ENCODE measurements around the gene ACOT8. TPM values are rescaled to one million over a fixed set of nuclear protein-coding genes. Genes with fewer than 3 reads are reported as not detected.

Gene ACOT8
- total and polyA plus RNA-seq, 2 donors (not counting 1 experiment from before 2014, with no cell fraction given) = 32.4 to 64.7 TPM

DNA sequence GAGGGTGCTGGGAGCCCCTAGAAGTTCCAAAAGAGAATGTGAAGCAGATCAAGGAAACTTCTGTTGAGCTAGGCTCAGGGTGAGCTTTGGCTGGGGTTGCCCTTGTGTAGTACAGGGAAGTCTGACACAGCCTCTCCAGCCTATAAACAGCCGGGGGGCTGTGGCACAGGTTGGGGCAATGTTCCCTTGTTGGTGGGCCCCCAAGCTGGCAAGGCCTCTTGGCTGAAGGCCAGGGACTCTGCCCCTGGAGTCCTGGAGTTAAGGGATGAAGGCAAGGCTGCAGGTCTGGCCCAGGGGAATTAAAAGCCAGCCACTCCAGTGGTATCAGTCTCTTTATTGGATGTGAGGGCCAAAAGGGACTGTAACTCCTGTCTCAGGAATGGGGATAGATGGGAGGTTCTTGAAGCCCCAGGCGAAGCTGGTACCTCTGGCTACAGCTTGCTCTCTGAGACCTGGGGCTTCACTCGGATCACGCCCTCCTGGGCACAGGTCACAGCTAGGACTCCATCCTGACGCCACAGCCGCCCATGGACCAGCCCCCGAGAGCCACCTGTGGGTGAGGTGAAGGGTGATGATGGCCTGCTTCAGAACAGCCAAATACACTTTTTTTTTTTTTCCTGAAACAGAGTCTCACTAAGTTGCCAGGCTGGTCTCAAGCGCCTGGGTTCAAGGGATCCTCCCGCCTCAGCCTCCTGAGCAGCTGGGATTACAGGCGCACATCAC lies 15.6 kb downstream of the ACOT8 start:
- H3K9ac ChIP-seq (ENCODE audit: low read length) = no peak overlapping the region
- H3K4me3 ChIP-seq (ENCODE audit: control extremely low read depth in 1 of 5, extremely low read depth in 1 of 5, insufficient read depth in 1 of 5, low read depth in 2 of 5, low read length in 4 of 5) = peak overlapping the region in 1 of 5 experiments; percentile 20
- Mint-ChIP-seq H3K4me3 (peak overlapping the region; percentile 33), H3K9me3 (ENCODE audit: insufficient read depth) (no peaks in the 10 kb centered on the region), H3K27ac (peak overlapping the region; percentile 79), H3K4me1 (peaks cover 18% of the 10 kb centered on the region), H3K27me3 (no peaks in the 10 kb centered on the region)
- H4K20me1 ChIP-seq (ENCODE audit: control insufficient read depth, insufficient read depth, low read length, poor library complexity, severe bottlenecking) = no peaks in the 10 kb centered on the region
- H3K27me3 ChIP-seq (replicated peaks in 1 of 4; ENCODE audit: control extremely low read depth in 1 of 4, control insufficient read depth in 3 of 4, insufficient read depth in 4 of 4, low read length in 3 of 4) = no peaks in the 10 kb centered on the region
- no peak for ATAC-seq (ENCODE audit: low read depth)
- H3K27ac ChIP-seq (ENCODE audit: low read length in 2 of 2) = peak overlapping the region; percentile 21 to 79
- peak overlapping the region; percentile 48 for H2AFZ ChIP-seq (ENCODE audit: insufficient read depth, low read depth, low read length, poor library complexity, severe bottlenecking)
- no peak for DNase-seq
- intact Hi-C loops (cut with micrococcal nuclease) = no loop called here
- TF ChIP-seq EZH2 (IDR thresholded peaks at IDR 0.05; ENCODE audit: borderline replicate concordance, insufficient read depth, low read depth, low read length, poor library complexity, severe bottlenecking) = no peak
- TF ChIP-seq, protein P1, sequence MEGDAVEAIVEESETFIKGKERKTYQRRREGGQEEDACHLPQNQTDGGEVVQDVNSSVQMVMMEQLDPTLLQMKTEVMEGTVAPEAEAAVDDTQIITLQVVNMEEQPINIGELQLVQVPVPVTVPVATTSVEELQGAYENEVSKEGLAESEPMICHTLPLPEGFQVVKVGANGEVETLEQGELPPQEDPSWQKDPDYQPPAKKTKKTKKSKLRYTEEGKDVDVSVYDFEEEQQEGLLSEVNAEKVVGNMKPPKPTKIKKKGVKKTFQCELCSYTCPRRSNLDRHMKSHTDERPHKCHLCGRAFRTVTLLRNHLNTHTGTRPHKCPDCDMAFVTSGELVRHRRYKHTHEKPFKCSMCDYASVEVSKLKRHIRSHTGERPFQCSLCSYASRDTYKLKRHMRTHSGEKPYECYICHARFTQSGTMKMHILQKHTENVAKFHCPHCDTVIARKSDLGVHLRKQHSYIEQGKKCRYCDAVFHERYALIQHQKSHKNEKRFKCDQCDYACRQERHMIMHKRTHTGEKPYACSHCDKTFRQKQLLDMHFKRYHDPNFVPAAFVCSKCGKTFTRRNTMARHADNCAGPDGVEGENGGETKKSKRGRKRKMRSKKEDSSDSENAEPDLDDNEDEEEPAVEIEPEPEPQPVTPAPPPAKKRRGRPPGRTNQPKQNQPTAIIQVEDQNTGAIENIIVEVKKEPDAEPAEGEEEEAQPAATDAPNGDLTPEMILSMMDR (IDR thresholded peaks at IDR 0.05) = no peak
- 98% methylated on average over 7 of the region's 10 CpGs for WGBS (ENCODE audit: insufficient coverage)
- no peaks in the 10 kb centered on the region for H3K79me2 ChIP-seq (ENCODE audit: control insufficient read depth, insufficient read depth, low read length)
- H3K4me1 ChIP-seq (ENCODE audit: control insufficient read depth in 2 of 2, insufficient read depth in 2 of 2, low read length in 2 of 2) = peaks cover 14 to 21% of the 10 kb centered on the region in 2 donors
- no peaks in the 10 kb centered on the region for H3K9me3 ChIP-seq (ENCODE audit: control extremely low read depth in 1 of 3, control insufficient read depth in 2 of 3, insufficient read depth in 1 of 3, low read length in 2 of 3)
- peaks cover 13 to 46% of the 10 kb centered on the region in 2 experiments for H3K36me3 ChIP-seq (replicated peaks in 1 of 2; ENCODE audit: control extremely low read depth in 1 of 2, control insufficient read depth in 1 of 2, extremely low read depth in 1 of 2, insufficient read depth in 2 of 2, low read length in 1 of 2)
- ChIA-PET POLR2A (interaction anchor here (1.1 to 1.6 kb wide), 3 partner anchors 8 to 93 kb away, joined by 3 to 5 read pairs (median 4); partner anchors contain the start of genes ACOT8, SNX21 and ZSWIM3), CTCF (interaction anchor here (0.9 to 1.7 kb wide), 6 partner anchors 9 to 129 kb away, joined by 3 to 5 read pairs (median 4); partner anchors contain the start of gene ZSWIM1)
- peak overlapping the region; percentile 60 for H3K4me2 ChIP-seq (replicated peaks; ENCODE audit: low read depth, low read length, poor library complexity, severe bottlenecking)

DNA sequence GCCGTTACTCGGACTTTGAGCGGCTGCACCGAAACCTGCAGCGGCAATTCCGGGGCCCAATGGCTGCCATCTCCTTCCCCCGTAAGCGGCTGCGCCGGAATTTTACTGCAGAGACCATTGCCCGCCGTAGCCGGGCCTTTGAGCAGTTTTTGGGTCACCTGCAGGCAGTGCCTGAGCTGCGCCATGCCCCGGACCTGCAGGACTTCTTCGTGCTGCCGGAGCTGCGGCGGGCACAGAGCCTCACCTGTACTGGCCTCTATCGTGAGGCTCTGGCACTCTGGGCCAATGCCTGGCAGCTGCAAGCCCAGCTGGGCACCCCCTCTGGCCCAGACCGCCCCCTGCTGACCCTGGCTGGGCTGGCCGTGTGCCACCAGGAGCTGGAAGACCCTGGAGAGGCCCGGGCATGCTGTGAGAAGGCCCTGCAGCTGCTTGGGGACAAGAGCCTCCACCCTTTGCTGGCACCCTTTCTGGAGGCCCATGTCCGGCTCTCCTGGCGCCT lies 16.4 kb downstream of the ACOT8 start:
- Histone ChIP-seq H3K4me3 (ENCODE audit: control extremely low read depth in 1 of 5, extremely low read depth in 1 of 5, insufficient read depth in 1 of 5, low read depth in 2 of 5, low read length in 4 of 5) (no peak overlapping the region), H3K27ac (ENCODE audit: low read length in 2 of 2) (no peak overlapping the region), H3K4me2 (replicated peaks; ENCODE audit: low read depth, low read length, poor library complexity, severe bottlenecking) (no peak overlapping the region), H3K79me2 (ENCODE audit: control insufficient read depth, insufficient read depth, low read length) (no peaks in the 10 kb centered on the region), H3K27me3 (replicated peaks in 1 of 4; ENCODE audit: control extremely low read depth in 1 of 4, control insufficient read depth in 3 of 4, insufficient read depth in 4 of 4, low read length in 3 of 4) (no peaks in the 10 kb centered on the region), H2AFZ (ENCODE audit: insufficient read depth, low read depth, low read length, poor library complexity, severe bottlenecking) (no peak overlapping the region), H3K36me3 (replicated peaks in 1 of 2; ENCODE audit: control extremely low read depth in 1 of 2, control insufficient read depth in 1 of 2, extremely low read depth in 1 of 2, insufficient read depth in 2 of 2, low read length in 1 of 2) (peaks cover 11 to 37% of the 10 kb centered on the region in 2 experiments), H4K20me1 (ENCODE audit: control insufficient read depth, insufficient read depth, low read length, poor library complexity, severe bottlenecking) (no peaks in the 10 kb centered on the region), H3K9me3 (ENCODE audit: control extremely low read depth in 1 of 3, control insufficient read depth in 2 of 3, insufficient read depth in 1 of 3, low read length in 2 of 3) (no peaks in the 10 kb centered on the region), H3K9ac (ENCODE audit: low read length) (no peak overlapping the region), H3K4me1 (ENCODE audit: control insufficient read depth in 2 of 2, insufficient read depth in 2 of 2, low read length in 2 of 2) (peaks cover 14 to 21% of the 10 kb centered on the region in 2 donors)
- Mint-ChIP-seq H3K27me3 (no peaks in the 10 kb centered on the region), H3K4me1 (peaks cover 18% of the 10 kb centered on the region), H3K9me3 (ENCODE audit: insufficient read depth) (no peaks in the 10 kb centered on the region), H3K4me3 (no peak overlapping the region), H3K27ac (no peak overlapping the region)
- ATAC-seq (ENCODE audit: low read depth) (no peak), DNase-seq (no peak)
- ChIA-PET POLR2A (no interaction called here), CTCF (interaction anchor here (1.4 kb wide), 1 partner anchor 129 kb away, joined by 5 read pairs; no protein-coding TSS in a partner anchor)
- no peak for TF ChIP-seq EZH2 (IDR thresholded peaks at IDR 0.05; ENCODE audit: borderline replicate concordance, insufficient read depth, low read depth, low read length, poor library complexity, severe bottlenecking)
- TF ChIP-seq, protein P1 (IDR thresholded peaks at IDR 0.05) = no peak
- intact Hi-C loops (cut with micrococcal nuclease) = no loop called here
- 95% methylated on average over 25 of the region's 25 CpGs for WGBS (ENCODE audit: insufficient coverage)

Measured in B cell (primary cell).